Measurements from ENCODE around the gene TPSAB1.

Gene TPSAB1

GRCh38 chr16:1214719-1215118 lies 25.8 kb upstream of the TPSAB1 start:
- Histone ChIP-seq H3K9me3 (ENCODE audit: severe bottlenecking) (no peaks in the 10 kb centered on the region), H3K4me1 (ENCODE audit: insufficient read depth, poor library complexity, severe bottlenecking) (no peaks in the 10 kb centered on the region), H3K36me3 (ENCODE audit: low read depth) (no peaks in the 10 kb centered on the region), H3K27me3 (ENCODE audit: insufficient read depth, poor library complexity, severe bottlenecking) (no peaks in the 10 kb centered on the region), H3K27ac (ENCODE audit: poor library complexity, severe bottlenecking) (no peak overlapping the region), H3K4me3 (ENCODE audit: severe bottlenecking) (no peak overlapping the region)
- no peak for TF ChIP-seq CTCF (IDR thresholded peaks at IDR 0.05; ENCODE audit: poor library complexity, severe bottlenecking)
- ATAC-seq (ENCODE audit: low read depth): no peak
- no peak for DNase-seq (ENCODE audit: low spot score)

DNA sequence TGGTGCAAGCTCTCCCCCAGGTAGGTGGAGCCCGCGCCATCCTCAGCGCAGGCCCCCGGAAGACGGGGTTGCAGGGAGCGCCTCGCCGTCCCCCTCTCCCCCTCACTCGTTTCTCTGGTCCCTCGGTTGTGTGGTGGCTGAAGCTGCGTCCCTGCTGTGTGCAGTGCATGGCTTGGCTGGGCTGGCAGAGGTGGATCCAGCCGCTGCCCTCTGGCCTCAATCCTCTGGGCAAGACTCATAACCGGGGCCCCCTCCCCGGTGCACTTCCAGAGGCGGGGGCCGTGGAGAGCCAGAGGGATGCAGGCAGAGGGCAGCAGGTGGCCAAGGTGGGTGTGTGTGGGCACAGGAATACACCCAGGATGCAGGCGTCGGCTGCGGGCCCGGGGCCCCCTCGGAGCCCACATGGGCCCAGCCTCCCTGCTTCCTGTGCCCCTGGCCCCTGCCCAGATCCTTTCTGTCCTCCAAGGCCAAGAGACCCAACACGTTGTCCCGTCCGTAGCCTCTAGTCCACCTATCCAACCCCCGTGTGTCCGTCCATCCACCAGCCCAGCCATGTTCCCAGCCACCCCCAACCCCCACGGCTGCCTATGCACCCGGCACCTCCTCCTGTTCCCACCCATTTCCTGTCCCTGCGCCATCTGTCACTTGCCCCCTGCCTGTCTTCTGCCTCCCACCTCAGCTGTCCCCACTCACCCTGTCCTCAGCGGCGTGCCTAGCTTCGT lies 24.8 kb upstream of the TPSAB1 start:
- no peak for TF ChIP-seq CTCF (IDR thresholded peaks at IDR 0.05; ENCODE audit: poor library complexity, severe bottlenecking)
- no peaks in the 10 kb centered on the region for H3K4me1 ChIP-seq (ENCODE audit: insufficient read depth, poor library complexity, severe bottlenecking)
- H3K27me3 ChIP-seq (ENCODE audit: insufficient read depth, poor library complexity, severe bottlenecking): no peaks in the 10 kb centered on the region
- H3K36me3 ChIP-seq (ENCODE audit: low read depth): no peaks in the 10 kb centered on the region
- no peak for ATAC-seq (ENCODE audit: low read depth)
- H3K9me3 ChIP-seq (ENCODE audit: severe bottlenecking): no peaks in the 10 kb centered on the region
- H3K27ac ChIP-seq (ENCODE audit: poor library complexity, severe bottlenecking): no peak overlapping the region
- DNase-seq (ENCODE audit: low spot score): no peak
- no peak overlapping the region for H3K4me3 ChIP-seq (ENCODE audit: severe bottlenecking)

- Histone ChIP-seq H3K4me3 (ENCODE audit: severe bottlenecking) (no peak overlapping the region), H3K9me3 (ENCODE audit: severe bottlenecking) (no peaks in the 10 kb centered on the region), H3K4me1 (ENCODE audit: insufficient read depth, poor library complexity, severe bottlenecking) (no peaks in the 10 kb centered on the region), H3K27ac (ENCODE audit: poor library complexity, severe bottlenecking) (no peak overlapping the region), H3K27me3 (ENCODE audit: insufficient read depth, poor library complexity, severe bottlenecking) (no peaks in the 10 kb centered on the region), H3K36me3 (ENCODE audit: low read depth) (no peaks in the 10 kb centered on the region)
- ATAC-seq (ENCODE audit: low read depth): no peak
- no peak for TF ChIP-seq CTCF (IDR thresholded peaks at IDR 0.05; ENCODE audit: poor library complexity, severe bottlenecking)
- DNase-seq (ENCODE audit: low spot score): no peak
Measured at GRCh38 chr16:1216296-1216619, 24.2 kb upstream of the TPSAB1 start.

- no peak overlapping the region for H3K4me3 ChIP-seq (ENCODE audit: severe bottlenecking)
- H3K4me1 ChIP-seq (ENCODE audit: insufficient read depth, poor library complexity, severe bottlenecking): no peaks in the 10 kb centered on the region
- DNase-seq (ENCODE audit: low spot score): no peak
- H3K27ac ChIP-seq (ENCODE audit: poor library complexity, severe bottlenecking): no peak overlapping the region
- TF ChIP-seq CTCF (IDR thresholded peaks at IDR 0.05; ENCODE audit: poor library complexity, severe bottlenecking): no peak
- ATAC-seq (ENCODE audit: low read depth): no peak
- no peaks in the 10 kb centered on the region for H3K27me3 ChIP-seq (ENCODE audit: insufficient read depth, poor library complexity, severe bottlenecking)
- no peaks in the 10 kb centered on the region for H3K9me3 ChIP-seq (ENCODE audit: severe bottlenecking)
- no peaks in the 10 kb centered on the region for H3K36me3 ChIP-seq (ENCODE audit: low read depth)
Measured at GRCh38 chr16:1216681-1217400, 23.7 kb upstream of the TPSAB1 start.

DNA sequence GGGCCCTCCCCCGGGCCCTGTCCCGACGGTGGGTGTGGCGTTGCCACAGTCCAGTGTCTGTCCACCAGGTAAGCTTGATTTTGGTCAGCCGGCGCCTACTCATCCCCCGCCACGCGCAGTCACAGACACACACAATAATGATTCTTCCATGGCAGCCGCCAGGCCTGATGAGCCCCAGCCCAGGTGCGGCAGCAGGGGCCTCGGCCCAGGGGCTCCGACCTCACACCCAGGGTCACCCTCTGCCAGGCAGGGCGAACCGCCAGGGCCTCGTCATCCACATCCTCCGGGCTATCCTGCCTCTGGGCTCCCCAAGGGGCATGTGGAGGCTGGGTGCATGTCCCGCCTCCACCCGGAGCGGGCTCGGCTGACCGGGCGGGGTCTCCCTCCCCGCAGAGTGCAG lies 23.0 kb upstream of the TPSAB1 start:
- no peak overlapping the region for H3K4me3 ChIP-seq (ENCODE audit: severe bottlenecking)
- no peaks in the 10 kb centered on the region for H3K4me1 ChIP-seq (ENCODE audit: insufficient read depth, poor library complexity, severe bottlenecking)
- no peaks in the 10 kb centered on the region for H3K36me3 ChIP-seq (ENCODE audit: low read depth)
- H3K27ac ChIP-seq (ENCODE audit: poor library complexity, severe bottlenecking): no peak overlapping the region
- DNase-seq (ENCODE audit: low spot score) (no peak), ATAC-seq (ENCODE audit: low read depth) (no peak)
- no peaks in the 10 kb centered on the region for H3K27me3 ChIP-seq (ENCODE audit: insufficient read depth, poor library complexity, severe bottlenecking)
- TF ChIP-seq CTCF (IDR thresholded peaks at IDR 0.05; ENCODE audit: poor library complexity, severe bottlenecking): no peak
- no peaks in the 10 kb centered on the region for H3K9me3 ChIP-seq (ENCODE audit: severe bottlenecking)
